Measurements from ENCODE around the gene NOVA2. TPM values are rescaled to one million over a fixed set of nuclear protein-coding genes. Genes with fewer than 3 reads are reported as not detected.

NOVA2 gene
- total RNA-seq, 1 donor from 2014 or later: not detected

DNA sequence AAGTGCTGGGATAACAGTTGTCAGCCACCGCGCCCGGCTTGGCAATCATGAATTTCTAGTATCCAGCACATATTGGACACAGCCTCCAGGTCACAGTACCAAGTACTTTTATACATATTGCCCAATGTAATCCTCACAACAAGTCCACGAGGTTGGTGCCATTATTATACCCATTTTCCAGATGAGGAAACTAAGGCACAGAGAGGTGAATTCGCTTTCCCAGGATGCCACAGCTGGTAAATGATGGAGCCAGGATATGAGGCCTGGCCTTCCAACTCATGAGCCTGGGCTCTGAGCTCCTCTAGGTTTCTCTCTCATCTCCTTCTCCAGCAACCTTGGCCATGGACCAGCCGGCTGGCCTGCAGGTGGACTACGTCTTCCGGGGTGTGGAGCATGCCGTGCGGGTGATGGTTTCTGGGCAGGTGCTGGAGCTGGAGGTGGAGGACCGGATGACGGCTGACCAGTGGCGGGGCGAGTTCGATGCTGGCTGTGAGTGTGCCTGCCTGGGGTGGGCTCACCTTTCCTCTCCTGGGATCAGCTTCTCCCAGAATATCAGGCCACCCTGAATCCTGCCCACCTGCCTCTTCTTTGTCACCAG, 29.1 kb upstream of the NOVA2 start:
- DNase-seq (ENCODE audit: low read depth): no peak

DNA sequence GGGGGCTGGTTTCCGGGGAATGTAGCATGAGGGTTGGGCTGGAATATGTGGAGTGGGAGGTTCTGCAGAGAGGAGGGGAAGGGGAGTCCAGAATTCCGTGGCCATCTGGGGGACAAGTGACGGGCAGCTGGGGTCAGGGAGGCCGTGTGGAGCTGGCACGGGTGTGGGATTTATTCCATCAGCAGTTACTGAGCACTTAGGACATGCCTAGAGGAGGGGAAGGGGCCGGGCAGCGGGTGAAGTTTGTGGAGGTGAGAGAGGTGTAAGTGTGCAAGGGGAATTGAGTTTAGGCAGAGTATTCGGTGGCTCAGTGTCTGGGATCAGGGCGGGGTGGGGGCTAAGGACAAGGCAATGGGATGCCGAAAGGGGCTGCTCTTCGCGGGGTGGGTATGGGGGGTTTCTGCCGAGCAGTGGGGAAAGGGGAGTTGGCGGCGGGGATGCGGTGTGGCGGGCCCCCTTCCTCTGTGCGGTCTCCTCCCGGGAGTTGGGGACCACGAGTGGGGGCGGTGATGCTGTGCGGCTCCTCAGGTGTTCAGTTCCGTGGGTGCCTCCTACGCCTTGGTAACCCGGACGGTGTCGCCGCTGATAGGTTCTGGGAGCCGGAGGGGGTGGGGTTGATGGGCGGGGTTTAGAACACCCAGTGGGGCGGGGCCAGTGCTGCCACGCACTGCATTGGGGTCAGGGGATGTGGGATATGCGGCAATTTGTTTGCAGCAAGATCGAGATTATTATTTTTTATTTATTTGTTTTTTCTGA, 27.0 kb upstream of the NOVA2 start:
- no peak for DNase-seq (ENCODE audit: low read depth)

DNA sequence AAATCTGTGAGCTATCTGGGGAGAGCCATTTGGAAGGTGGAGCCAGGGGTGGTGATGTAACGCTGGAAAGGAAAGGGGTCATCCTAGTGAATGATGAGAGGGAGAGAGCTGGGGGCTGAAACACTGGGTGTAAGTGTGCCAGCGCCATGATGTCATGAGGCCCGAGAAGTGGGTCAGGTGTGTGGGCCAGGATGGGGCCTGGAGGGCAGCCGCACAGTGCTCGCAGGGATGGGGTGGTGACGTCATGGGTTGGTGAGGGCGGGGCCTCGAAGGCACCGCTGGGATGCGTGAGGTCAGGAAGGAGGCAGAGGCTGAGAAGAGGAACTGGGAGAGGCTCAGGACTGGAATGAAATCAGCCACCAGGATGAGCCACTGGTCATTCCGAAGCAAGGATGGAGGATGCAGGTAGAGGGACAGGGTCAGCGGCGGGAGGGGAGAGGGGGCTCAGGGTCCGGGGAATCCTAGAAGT, 26.0 kb upstream of the NOVA2 start:
- DNase-seq (ENCODE audit: low read depth): no peak

DNA sequence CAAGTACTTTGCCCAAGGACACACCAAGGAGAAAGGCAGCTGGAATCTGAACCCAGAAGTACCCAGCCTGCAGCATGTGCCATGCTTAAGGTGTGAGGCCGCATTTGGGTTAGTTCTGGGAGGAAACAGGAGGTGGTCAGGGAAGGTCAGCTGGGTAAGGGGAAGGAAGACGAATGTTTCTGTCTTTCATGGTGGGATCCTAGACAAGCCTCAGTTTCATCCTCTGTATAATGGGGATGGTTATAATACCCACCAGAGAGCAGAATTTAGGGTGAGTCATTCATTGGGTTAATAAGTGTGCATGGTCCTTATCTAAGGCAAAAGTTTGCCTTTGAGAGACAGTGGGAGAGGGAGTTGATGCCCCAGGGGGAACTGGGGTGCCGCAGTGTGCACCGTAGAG, 25.2 kb upstream of the NOVA2 start:
- DNase-seq (ENCODE audit: low read depth): no peak

DNA sequence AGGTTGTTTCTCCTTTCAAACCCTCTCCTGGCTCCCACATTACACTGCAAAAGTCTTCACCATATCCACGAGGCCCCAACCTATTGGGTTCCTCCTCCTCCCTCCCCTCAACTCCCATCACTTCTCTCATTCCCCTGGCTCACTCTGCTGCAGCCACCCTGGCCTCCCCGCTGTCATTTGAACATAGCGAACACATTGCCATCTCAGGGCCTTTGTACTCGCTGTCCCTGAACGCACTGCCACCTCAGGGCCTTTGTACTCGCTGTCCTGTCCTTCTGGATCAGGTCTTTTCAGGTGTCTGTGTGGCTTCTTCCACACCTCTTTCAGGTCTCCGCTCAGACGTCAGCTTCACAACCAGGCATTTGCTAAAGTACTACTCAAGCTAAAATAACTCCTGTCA, 23.3 kb upstream of the NOVA2 start:
- DNase-seq (ENCODE audit: low read depth): no peak

DNA sequence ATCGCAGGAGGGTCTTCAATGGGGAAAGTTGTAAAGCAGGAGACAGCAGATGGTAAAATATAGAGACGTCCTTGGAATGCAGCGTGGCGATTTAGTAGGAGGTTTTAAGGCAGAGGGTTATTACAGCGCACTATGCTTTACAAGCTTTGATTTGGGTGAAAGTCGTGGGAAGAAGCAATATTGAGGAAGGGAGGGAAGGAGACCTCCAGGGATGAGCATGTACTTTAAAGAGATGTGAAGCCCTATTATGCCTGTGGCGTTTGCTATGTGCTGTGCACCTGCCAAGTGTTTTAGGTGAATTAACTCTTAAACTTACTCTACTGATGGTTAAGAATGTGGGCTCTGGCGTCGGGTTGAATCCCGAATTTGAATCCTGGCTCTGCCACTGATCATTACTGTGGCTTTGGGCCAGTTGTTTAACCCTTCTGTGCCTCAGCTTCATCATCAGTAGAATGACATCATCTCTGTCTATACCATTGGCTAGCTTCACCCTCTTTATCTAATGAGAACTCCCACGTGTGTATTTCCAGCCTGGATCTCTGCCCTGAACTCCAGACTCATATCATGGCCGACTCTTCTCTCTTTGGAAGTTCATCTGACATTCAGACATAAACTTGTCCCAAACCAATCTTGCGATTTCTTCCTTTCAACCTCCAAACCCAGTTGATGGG, 22.2 kb upstream of the NOVA2 start:
- no peak for DNase-seq (ENCODE audit: low read depth)

DNA sequence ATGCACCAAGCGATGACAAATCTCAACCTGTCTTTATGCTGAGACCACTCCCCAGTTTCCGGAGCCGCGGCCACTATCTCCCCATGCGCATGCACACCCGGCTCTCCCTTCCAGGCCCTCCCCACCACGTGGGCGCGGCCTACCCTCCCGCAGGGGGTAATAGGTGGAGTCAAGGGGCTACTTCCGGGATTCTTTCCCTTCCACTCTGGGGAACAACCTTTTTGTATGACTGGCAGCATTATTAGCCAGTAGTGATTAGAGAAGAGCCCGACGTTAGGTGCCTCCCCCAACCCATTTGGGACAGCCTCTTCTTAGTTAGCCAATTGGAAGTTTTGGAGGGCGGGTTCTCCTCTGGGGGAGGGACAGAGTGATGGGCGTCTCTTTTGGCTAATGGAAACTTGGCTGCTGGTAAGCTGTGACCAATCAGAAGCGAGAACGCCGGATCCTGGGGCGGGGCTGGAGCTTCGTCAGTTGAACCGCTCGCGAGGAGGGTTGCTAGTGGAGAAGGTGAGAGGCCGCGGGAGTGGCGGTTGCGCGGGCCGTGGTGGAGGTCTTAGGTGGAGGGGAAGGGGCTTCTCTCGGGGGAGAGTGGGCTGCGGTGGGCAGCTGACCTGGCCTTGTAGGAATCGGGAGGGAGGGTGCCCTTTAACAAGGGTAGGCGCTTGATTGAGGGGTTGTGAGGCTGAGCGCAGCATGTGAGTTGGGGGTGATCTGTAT, 21.5 kb upstream of the NOVA2 start, which contains the start of gene CCDC61:
Gene CCDC61 (plus strand): TSS at position 470 of the 717 bp plus-strand sequence. CDS start 7,552 bp downstream, outside the sequence.
- peak; percentile 100 for DNase-seq (ENCODE audit: low read depth)

DNA sequence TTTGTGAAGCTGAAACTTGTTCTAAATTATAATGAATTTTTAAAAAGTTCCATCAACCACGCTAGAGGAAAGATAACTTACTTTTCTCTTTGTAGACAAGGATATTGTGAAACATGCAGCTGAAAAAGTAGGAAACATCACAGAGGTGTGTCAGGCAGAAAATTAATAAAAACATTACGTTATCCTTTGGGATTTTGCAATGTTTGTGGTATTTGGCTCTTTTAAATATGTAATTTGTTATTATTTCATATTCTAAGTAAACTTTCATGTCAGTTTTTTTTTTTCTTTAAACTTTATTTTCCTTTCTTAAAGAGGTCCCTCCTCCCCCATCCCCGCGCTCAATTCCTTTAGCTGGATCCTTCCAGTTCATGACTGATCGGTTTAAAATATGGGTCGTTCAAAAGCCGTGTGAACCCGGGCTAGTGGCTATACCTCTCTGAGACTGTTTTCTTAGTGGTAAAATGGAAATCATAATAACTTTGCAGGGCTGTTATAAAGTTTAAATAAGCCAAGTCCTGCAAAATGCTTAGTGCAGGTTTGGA, 20.9 kb upstream of the NOVA2 start:
- no peak for DNase-seq (ENCODE audit: low read depth)

DNA sequence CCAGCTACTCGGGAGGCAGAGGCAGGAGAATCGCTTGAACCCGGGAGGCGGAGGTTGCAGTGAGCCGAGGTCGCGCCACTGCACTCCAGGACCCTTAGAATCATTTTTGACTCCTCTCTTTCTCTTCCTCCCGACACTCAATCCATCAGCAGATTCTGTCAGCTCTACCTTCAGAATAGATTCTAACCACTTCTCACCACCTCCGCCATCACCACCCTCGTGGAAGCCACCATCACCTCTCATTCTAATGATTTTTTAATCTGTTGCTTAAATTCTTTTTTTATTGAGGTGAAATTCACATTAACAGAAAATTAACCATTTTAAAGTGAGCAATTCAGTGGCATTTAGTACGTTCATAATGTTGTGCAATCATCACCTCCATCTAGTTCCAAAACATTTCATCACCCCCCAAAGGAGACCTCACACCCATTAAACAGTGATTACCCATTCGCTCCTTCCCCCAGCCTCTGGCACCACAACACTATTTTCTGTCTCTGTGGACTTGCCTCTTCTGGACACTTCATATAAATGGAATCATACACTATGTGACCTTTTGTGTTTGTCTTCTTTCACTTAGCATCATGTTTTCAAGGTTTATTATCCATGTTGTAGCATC, 16.6 kb upstream of the NOVA2 start:
- no peak for DNase-seq (ENCODE audit: low read depth)

DNA sequence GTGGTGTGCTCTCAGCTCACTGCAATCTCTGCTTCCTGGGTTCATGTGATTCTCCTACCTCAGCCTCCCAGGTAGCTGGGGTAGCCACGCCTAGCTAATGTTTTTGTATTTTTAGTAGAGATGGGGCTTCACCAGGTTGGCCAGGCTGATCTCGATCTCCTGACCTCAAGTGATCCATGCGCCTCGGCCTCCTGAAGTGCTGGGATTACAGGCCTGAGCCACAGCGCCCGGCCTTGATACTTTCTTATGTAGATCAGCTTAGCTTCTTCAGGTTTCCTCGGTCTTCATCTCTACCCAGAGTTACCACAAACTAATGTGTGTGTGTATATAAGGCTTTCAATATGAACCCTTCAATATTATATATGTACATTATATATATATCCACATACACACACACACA, 11.7 kb upstream of the NOVA2 start:
- no peak for DNase-seq (ENCODE audit: low read depth)

DNA sequence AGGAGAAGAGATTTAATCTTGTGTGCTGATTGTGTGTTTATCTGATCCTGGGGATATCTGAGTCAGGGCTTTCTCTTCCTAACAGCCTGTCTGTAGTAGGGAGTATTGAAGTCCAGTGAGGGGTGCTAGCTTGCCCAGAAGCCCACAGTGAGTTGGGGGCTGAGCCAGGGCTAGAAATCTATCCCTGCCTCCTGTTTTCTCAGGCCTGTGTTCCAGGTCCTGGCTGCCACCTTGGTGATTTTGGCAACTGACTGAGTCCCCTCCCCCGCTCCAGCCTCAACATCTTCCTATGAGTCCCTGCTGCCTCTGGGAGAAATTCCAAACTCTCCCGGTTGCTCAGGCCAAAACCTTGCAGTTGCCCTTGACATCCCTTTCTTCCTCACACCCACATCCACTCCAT, 7.7 kb upstream of the NOVA2 start:
- DNase-seq (ENCODE audit: low read depth): no peak

DNA sequence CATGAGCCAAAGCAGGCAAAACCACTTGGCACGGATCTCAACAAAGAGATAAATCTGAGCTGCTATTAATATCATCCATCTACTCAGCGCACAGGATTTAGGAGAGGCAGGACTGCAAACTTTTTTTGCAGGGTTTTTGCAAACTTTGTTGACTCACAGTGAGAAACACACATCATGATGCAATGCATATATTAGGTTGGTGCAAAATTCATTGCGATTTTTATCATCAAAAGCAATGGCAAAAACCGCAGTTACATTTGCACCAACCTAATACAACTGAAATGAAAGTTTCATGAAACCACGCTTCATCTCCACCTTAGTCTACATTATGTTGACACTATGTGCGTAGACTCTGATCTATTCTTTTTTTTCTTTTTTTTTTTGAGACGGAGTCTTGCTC, 4.5 kb upstream of the NOVA2 start:
- DNase-seq (ENCODE audit: low read depth): no peak

DNA sequence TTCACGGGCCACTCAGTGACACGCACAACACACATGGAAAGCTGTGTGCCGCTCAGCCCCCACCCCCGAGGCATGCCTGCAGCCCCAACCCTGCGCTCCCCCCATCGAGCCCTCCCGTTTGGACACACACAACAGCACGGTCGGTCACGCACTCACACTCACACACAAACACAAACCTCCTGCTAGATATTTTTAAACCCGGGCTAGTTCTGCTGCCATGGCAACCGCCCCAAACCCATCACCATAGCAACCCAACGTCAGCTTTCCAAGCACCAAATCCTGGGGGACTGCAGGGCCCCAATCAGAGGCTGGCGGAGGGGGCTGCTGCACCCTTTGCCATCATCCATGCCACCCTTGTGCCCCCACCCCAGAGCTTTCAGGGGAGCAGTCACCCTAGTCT, 2.5 kb upstream of the NOVA2 start:
- DNase-seq (ENCODE audit: low read depth): no peak

DNA sequence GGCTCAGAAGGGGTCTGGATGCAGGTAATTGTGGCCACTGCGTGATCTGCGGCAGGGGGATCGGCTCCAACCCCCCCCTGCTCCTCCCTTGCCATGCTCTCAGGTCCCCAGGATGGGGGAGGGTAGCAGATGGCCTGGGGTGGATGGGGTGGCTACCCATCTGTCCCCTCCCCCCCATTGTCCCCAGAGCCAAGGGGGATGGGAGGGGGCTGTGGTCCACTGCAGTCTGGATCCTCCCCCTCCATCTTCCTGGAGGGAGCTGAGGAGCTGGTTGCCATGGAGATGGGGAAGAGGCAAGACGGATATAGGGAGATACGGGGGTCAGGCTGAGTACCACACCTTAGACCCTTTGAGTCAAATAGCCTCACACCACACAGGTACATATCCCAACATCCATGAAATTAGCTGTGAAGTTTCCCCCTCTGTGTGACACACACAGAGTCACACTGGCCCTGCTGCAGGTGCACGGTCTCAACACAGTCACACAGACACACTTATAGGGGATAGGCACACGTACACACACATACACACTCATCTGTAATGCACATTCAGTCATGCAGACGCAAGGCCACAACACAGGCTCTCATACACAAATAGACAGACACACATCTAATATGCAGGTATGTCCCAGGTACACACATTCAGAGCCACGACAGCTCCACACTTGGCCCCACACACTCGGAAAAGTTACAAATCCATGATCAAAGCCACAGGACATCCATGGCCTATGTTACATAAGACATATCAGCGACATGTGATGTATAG, 1.8 kb upstream of the NOVA2 start:
- no peak for DNase-seq (ENCODE audit: low read depth)

DNA sequence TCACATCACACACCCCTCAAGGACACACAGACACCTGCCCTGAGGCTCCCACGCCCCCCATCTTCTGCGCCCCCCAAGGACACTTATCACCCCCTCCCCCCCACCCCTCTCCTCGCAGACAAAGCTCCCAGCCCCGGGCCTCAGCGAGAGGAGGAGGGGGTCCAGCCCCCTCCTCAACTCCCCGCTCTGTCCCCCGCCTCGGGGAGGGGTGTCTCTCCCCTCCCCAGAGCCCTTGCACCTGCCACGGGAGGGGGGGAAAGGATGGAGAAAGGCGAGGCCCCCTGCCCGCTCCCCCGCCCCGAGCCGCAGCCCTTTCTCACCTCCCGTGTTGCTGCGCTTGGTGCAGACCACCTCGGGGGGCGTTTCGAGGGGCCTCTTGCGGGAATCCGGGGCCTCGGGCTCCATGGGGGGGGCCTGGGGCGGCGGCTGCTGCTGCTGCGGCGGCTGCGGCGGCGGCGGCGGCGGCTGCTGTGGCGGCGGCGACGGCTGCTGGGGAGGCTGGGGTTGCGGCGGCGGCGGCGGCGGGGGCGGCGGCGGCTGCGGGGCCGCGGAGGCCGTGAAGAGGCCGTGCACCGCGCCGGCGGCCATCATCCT, 621 bp downstream of the NOVA2 start:
- DNase-seq (ENCODE audit: low read depth): no peak

DNA sequence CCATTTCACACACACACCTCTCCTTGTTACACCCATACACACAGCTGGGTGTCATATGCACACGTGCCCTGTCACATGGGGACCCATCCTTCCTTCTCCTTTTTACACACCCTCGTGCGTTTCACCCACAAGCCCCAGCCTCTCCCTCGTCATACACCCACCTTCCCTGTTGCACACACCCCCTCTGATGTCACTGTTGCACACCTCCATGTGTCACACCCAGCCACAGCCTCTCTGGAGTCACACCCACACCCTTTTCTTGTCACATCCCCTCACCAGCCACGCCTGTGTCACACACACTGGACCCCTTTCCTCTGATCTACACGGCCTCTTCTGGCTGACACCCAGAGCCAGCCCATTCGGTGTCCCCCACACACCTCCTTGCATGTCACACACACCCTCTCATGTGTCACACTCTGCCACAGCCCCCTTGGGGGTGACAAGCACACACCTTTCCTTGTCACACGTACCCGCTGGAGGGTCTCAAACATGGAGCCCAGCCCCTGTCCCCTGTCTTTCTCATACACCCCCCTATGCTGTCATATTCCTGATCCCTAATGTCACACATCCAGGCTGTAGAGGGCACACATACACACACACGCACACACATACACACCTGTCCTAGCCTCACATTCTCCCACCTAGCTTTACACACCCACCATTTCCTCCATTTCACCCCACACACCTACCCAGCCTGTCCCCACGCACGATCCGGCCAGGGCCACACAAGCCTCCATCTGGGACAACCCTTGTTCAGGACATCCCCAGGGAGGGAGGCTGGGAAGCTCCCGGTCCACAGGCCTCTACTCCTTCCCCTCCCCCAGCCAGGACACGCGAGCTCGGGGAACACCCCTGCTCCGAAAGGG, 1.4 kb downstream of the NOVA2 start:
- no peak for DNase-seq (ENCODE audit: low read depth)

DNA sequence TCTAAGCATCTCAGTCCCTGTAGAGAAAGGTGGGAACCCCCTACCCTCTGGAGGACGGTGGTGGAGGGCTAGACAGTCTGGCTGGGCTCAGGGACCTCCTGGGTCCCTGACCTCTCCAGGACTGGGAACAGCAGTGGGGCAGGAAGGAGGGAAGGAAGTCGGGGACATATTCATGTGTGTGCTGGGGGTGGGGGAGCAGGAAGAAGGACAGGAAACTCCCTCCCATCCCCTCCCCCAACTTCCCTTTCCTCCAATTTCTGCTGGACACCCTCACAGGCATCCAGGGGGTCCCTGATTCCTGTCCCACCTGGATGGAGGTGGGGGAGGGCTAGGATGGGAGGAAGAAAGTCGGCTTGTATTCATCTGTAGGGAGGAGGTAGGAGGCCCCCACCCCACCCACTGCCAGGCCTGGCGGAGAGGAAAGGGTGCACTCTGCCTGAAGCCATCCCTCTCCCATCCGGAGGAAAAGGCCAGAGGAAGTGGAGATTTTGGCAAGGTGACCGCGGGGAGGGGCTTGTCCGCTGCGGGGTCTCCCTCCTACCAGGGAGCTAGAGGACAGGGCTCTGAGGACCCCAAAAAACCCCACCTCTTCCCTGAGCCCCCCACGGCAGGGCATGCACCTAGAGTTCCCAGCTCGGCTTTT, 2.3 kb downstream of the NOVA2 start:
- DNase-seq (ENCODE audit: low read depth): no peak

DNA sequence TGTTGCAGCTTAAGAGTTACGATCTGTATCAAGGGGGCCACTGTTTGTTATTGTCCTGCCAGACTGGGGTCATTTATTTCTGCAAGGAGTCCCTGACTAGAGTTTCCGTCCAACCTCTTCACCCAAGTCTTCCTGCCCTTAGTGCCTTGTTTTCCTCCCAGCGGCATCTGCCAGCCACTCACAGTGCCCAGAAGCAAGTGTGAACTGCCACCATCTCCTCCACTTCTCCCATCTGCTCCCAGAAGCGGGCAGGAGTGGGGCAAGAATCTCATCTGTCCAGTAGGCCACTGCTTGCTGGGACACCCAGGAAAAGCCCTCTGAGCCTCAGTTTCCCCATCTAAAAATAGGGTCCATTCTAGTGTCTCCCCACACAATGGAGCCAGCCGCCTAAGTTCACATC, 4.0 kb downstream of the NOVA2 start:
- DNase-seq (ENCODE audit: low read depth): no peak
